Spleen (tissue), 11 donors: Measurements from ENCODE around the gene ILKAP. TPM values are rescaled to one million over a fixed set of nuclear protein-coding genes. Genes with fewer than 3 reads are reported as not detected.

ENCODE experiments used
- DNase-seq: peaks from one replicate; pipeline ENCODE4 v3.0.0-alpha.2; 2020
- H3K27ac ChIP-seq, 8 donors: fragments of 200-600 bp; sonication (generic) in 7 of 8; 1 replicate in 4 of 8; 2 replicates in 4 of 8; pipeline versions ENCODE4 v1.5.0 to v1.8.0; 2016 to 2021; ENCODE audit warnings: inconsistent platforms in 4 of 8, mild to moderate bottlenecking in 4 of 8, moderate library complexity in 1 of 8
- H3K27me3 ChIP-seq, 7 donors: fragments of 200-600 bp; sonication (generic) in 6 of 7; replicated peaks in 1 of 7; 1 replicate in 4 of 7; 2 replicates in 3 of 7; pipeline versions ENCODE4 v1.5.0 to v1.8.0; 2016 to 2021; ENCODE audit warnings: inconsistent platforms in 3 of 7, mild to moderate bottlenecking in 1 of 7
- H3K36me3 ChIP-seq, 6 donors: fragments of 200-600 bp; sonication (generic) in 5 of 6; 1 replicate in 4 of 6; 2 replicates in 2 of 6; pipeline versions ENCODE4 v1.5.0 to v1.8.0; 2016 to 2021; ENCODE audit warnings: inconsistent platforms in 2 of 6
- H3K4me1 ChIP-seq, 6 donors: fragments of 200-600 bp; sonication (generic) in 5 of 6; 1 replicate in 3 of 6; 2 replicates in 3 of 6; pipeline versions ENCODE4 v1.5.0 to v1.8.0; 2016 to 2021; ENCODE audit warnings: inconsistent platforms in 3 of 6
- H3K4me3 ChIP-seq, 8 donors: fragments of 200-600 bp; sonication (generic) in 7 of 8; 1 replicate in 4 of 8; 2 replicates in 4 of 8; pipeline versions ENCODE4 v1.5.0 to v1.8.0; 2016 to 2021; ENCODE audit warnings: inconsistent platforms in 4 of 8, mild to moderate bottlenecking in 4 of 8, moderate library complexity in 2 of 8
- H3K9me3 ChIP-seq, 8 donors: fragments of 200-600 bp; sonication (generic) in 7 of 8; 1 replicate in 4 of 8; 2 replicates in 4 of 8; pipeline versions ENCODE4 v1.5.0 to v1.8.0; 2016 to 2021; ENCODE audit warnings: inconsistent platforms in 4 of 8
- POLR2A ChIP-seq, 3 donors: fragments of 450-650 bp; IDR thresholded peaks; one replicate each; pipeline ENCODE4 v1.5.1; 2017; ENCODE audit warnings: antibody characterized with exemption in 3 of 3, mild to moderate bottlenecking in 1 of 3
- POLR2AphosphoS5 ChIP-seq, 3 donors: sonication (generic); formaldehyde crosslinking; IDR thresholded peaks; one replicate each; pipeline ENCODE4 v1.5.1; 2017; ENCODE audit warnings: antibody characterized with exemption in 3 of 3
- WGBS, 5 donors: extraction: QIAGEN DNeasy Blood & Tissue Kit in 3 of 5; methylation state at CpG; one replicate each; pipeline versions ENCODE4 v1.1.5 to v1.1.7; 2013 to 2018; 5-methylcytosine and 5-hydroxymethylcytosine counted together
- intact Hi-C: fragments of 100-400 bp; cut with DNase I; formaldehyde crosslinking; loops from one replicate; pipeline ENCODE4 v1.15.0; 2023; ENCODE audit warnings: low total_unique reads
- polyA plus RNA-seq, 3 donors: library from polyadenylated mRNA; stranded (reverse); fragments of 200-250 nt; gene quantifications; one replicate each; pipeline ENCODE4 v1.2.1, GENCODE V29; 2013
- total RNA-seq, 7 donors: library from RNA; depleted of rRNA in 3 of 7; stranded (reverse); fragments of >200 nt in 3 of 7; fragmentation: NEBNext Ultra II Directional in 4 of 7; extraction: Animal tissue kit (Norgen Biotek cat#: 25700) in 4 of 7; gene quantifications; one replicate each; pipeline versions ENCODE4 v1.1.0 to v1.2.1, GENCODE V29; 2016 to 2021
- TF ChIP-seq, protein P1 (sequence below), 11 experiments: fragments of 200-600 bp in 7 of 11; fragments of 450-650 bp in 4 of 11; sonication (generic) in 4 of 11; IDR thresholded peaks in 8 of 11; conservative IDR thresholded peaks in 3 of 11; 1 replicate in 7 of 11; 2 replicates in 4 of 11; pipeline versions ENCODE4 v1.4.0 to v1.8.0; 2016 to 2021; ENCODE audit warnings: antibody characterized with exemption in 11 of 11, inconsistent platforms in 4 of 11, mild to moderate bottlenecking in 1 of 11
- donor health status: healthy with polysubstance abuse.
- donor health status: DM: no; HTN: no; CAD: no; lungs with moderate emphysema.
- donor health status: DM: no; HTN: no; CAD: no.
- donor health status: Bipolar disorder and iron deficiency.
- donor health status: healthy.
- donor health status: DM: no; HTN: no; CAD: no.
- donor health status: DM: yes; HTN: yes; CAD: no.

ILKAP gene
- total and polyA plus RNA-seq, 10 donors, result 39.7 to 64.5 (median 50.1) TPM

DNA sequence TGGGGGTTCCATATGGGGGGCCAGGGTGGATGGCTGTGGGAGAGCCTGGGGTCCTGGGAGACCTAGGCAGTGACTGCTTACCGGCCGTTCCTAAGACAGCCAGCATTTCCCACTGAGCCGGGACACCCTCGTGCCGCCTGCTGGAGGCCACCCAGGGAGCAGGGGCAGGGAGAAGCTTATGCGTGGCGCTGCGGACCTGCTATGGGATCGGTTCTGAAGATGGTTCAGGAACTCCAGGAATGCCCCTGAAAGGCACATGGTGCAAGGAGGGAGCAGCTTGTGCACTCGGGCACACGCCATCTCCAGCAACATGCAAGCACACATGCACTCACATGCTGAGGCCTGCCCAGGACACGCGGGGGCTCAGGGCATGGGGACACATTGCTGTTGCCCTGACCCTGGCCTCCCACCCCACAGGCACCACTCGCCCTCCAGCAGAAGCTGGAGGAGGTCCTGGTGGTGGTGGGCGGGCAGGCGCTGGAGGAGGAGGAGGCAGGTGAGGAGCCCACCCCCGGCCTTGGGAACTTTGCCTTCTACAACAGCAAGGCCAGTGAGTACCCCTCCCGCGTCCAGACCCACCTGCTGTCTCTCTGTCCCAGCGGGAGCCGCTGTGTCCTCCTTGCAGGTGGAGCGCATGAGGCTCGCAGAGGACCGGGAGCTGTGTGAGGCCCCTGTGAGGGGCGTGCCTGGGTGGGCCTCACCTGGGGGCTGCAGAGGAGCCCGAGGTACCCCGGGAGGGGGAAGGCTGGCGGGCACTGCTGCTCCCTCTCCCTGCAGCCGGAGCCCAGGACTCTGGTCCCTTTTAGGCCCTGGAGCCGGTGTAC, 60.9 kb downstream of the ILKAP start:
- TF ChIP-seq POLR2A (IDR thresholded peaks at IDR 0.05) (no peak), POLR2AphosphoS5 (IDR thresholded peaks at IDR 0.05) (no peak)
- TF ChIP-seq, protein P1, sequence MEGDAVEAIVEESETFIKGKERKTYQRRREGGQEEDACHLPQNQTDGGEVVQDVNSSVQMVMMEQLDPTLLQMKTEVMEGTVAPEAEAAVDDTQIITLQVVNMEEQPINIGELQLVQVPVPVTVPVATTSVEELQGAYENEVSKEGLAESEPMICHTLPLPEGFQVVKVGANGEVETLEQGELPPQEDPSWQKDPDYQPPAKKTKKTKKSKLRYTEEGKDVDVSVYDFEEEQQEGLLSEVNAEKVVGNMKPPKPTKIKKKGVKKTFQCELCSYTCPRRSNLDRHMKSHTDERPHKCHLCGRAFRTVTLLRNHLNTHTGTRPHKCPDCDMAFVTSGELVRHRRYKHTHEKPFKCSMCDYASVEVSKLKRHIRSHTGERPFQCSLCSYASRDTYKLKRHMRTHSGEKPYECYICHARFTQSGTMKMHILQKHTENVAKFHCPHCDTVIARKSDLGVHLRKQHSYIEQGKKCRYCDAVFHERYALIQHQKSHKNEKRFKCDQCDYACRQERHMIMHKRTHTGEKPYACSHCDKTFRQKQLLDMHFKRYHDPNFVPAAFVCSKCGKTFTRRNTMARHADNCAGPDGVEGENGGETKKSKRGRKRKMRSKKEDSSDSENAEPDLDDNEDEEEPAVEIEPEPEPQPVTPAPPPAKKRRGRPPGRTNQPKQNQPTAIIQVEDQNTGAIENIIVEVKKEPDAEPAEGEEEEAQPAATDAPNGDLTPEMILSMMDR (IDR thresholded peaks at IDR 0.05 in 8 of 11, conservative IDR thresholded peaks at IDR 0.05 in 3 of 11), result no peak
- intact Hi-C loops, result no loop called here
- peaks cover 0 to 22% (median 10%) of the 10 kb centered on the region in 6 donors for H3K4me1 ChIP-seq
- H3K36me3 ChIP-seq, result no peaks in the 10 kb centered on the region
- DNase-seq, result no peak
- WGBS, 5 donors, result 88 to 97% (median 92%) methylated on average over 19 to 30 of the region's 30 CpGs
- no peak overlapping the region for H3K4me3 ChIP-seq
- H3K27me3 ChIP-seq, result peaks cover 0 to 18% (median 0%) of the 10 kb centered on the region in 7 donors
- H3K27ac ChIP-seq, result no peak overlapping the region
- H3K9me3 ChIP-seq, result no peaks in the 10 kb centered on the region

GRCh38 chr2:238141541-238142318, 61.8 kb downstream of the ILKAP start:
- H3K27ac ChIP-seq, result no peak overlapping the region
- intact Hi-C loops, result no loop called here
- H3K36me3 ChIP-seq, result no peaks in the 10 kb centered on the region
- H3K27me3 ChIP-seq, result peaks cover 0 to 18% (median 0%) of the 10 kb centered on the region in 7 donors
- H3K4me3 ChIP-seq, result no peak overlapping the region
- TF ChIP-seq, protein P1 (IDR thresholded peaks at IDR 0.05 in 8 of 11, conservative IDR thresholded peaks at IDR 0.05 in 3 of 11), result no peak
- TF ChIP-seq POLR2AphosphoS5 (IDR thresholded peaks at IDR 0.05) (no peak), POLR2A (IDR thresholded peaks at IDR 0.05) (no peak)
- no peak for DNase-seq
- 56 to 74% (median 61%) methylated on average over 9 to 10 of the region's 10 CpGs for WGBS, 5 donors
- H3K9me3 ChIP-seq, result no peaks in the 10 kb centered on the region
- H3K4me1 ChIP-seq, result peaks cover 0 to 19% (median 9%) of the 10 kb centered on the region in 6 donors

DNA sequence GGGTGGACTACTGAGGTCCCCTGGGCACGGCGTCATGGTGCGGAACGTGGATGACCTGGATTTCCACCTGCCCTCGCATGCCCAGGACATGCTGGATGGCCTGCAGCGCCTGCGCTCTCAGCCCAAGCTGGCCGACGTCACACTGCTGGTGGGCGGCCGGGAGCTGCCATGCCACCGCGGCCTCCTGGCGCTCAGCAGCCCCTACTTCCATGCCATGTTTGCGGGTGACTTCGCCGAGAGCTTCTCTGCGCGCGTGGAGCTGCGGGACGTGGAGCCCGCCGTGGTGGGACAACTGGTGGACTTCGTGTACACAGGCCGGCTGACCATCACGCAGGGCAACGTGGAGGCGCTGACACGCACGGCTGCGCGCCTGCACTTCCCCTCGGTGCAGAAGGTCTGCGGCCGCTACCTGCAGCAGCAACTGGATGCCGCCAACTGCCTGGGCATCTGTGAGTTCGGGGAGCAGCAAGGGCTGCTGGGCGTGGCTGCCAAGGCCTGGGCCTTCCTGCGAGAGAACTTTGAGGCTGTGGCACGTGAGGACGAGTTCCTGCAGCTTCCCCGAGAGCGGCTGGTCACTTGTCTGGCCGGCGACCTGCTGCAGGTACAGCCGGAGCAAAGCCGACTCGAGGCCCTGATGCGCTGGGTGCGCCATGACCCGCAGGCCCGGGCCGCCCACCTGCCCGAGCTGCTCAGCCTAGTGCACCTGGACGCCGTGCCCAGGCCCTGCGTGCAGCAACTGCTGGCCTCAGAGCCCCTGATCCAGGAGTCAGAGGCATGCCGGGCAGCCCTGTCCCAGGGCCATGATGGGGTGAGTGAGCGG, 62.6 kb downstream of the ILKAP start:
- Histone ChIP-seq H3K9me3 (no peaks in the 10 kb centered on the region), H3K36me3 (no peaks in the 10 kb centered on the region), H3K4me3 (no peak overlapping the region), H3K27me3 (peaks cover 0 to 18% (median 0%) of the 10 kb centered on the region in 7 donors), H3K4me1 (peaks cover 0 to 19% (median 9%) of the 10 kb centered on the region in 6 donors), H3K27ac (no peak overlapping the region)
- 90 to 95% (median 94%) methylated on average over 26 to 60 of the region's 60 CpGs for WGBS, 5 donors
- intact Hi-C loops, result no loop called here
- TF ChIP-seq POLR2AphosphoS5 (IDR thresholded peaks at IDR 0.05) (no peak), POLR2A (IDR thresholded peaks at IDR 0.05) (no peak)
- TF ChIP-seq, protein P1 (IDR thresholded peaks at IDR 0.05 in 8 of 11, conservative IDR thresholded peaks at IDR 0.05 in 3 of 11), result no peak
- no peak for DNase-seq
